ENCODE measurements around the gene POMP.
"Not testable (repeated sequence)": the region's sequence is repeated elsewhere in the genome, so short reads cannot be mapped to it uniquely, and the experiment has no call there.

POMP gene

GRCh38 chr13:28684257-28684656, 25.3 kb downstream of the POMP start:
- in situ Hi-C loops (cut with HindIII; ENCODE audit: low sequenced_read_pairs): loop anchor here (25.0 kb wide), 1 partner anchor 128 kb away; the partner anchor contains the start of gene MTUS2
- TF ChIP-seq CTCF (IDR thresholded peaks at IDR 0.05; ENCODE audit: low read depth, low read length, missing control alignments): no peak
- DNase-seq (ENCODE audit: low read depth): no peak

DNA sequence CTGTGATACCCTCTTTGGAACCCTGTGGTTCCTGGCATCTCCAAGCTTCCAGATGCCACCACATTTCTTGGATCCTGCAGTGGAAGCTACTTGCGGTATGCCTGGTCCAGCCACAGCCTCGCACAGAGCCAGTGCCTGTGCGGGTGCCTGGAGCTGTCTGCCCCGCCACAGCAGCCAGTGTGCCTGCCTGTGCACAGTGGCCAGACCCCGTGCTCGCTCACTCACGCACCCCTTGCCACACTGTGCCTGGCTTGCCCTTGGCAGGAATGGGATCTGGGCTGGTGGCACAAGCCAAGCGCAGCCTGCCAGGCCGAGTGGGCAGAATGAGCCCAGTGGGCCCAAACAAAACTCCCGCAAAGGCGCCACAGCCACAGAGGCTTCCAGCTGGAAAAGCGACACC, 26.2 kb downstream of the POMP start:
- no peak for TF ChIP-seq CTCF (IDR thresholded peaks at IDR 0.05; ENCODE audit: low read depth, low read length, missing control alignments)
- no peak overlapping the region for H3K4me3 ChIP-seq (ENCODE audit: low read depth, low read length)
- no peak for DNase-seq (ENCODE audit: low read depth)
- in situ Hi-C loops (cut with HindIII; ENCODE audit: low sequenced_read_pairs): loop anchor here (25.0 kb wide), 1 partner anchor 127 kb away; the partner anchor contains the start of gene MTUS2

More at GRCh38 chr13:28684257-28684656, 25.3 kb downstream of the POMP start:
- H3K4me3 ChIP-seq (ENCODE audit: low read depth, low read length): no peak overlapping the region

DNA sequence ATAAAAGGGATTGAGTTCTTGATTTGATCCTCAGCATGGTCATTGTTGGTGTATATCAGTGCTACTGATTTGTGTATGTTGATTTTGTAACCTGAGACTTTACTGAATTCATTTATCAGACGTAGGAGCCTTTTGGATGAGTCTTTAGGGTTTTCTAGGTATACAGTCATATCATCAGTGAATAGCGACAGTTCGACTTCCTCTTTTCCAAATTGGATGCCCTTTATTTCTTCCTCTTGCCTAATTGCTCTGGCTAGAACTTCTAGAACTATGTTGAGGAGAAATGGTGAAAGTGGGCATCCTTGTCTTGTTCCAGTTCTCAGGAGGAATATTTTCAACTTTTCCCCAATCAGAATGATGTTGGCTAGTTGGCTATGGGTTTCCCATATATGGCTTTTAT, 27.0 kb downstream of the POMP start:
- in situ Hi-C loops (cut with HindIII; ENCODE audit: low sequenced_read_pairs): loop anchor here (25.0 kb wide), 1 partner anchor 126 kb away; the partner anchor contains the start of gene MTUS2
- no peak for TF ChIP-seq CTCF (IDR thresholded peaks at IDR 0.05; ENCODE audit: low read depth, low read length, missing control alignments)

GRCh38 chr13:28693605-28694491, 34.9 kb downstream of the POMP start:
- DNase-seq (ENCODE audit: low read depth); H3K4me3 ChIP-seq (ENCODE audit: low read depth, low read length): not testable (repeated sequence)
- in situ Hi-C loops (cut with HindIII; ENCODE audit: low sequenced_read_pairs): loop anchor here (25.0 kb wide), 1 partner anchor 118 kb away; the partner anchor contains the start of gene MTUS2

More for the DNA sequence above, 27.0 kb downstream of the POMP start:
- no peak overlapping the region for H3K4me3 ChIP-seq (ENCODE audit: low read depth, low read length)
- DNase-seq (ENCODE audit: low read depth): no peak

- in situ Hi-C loops (cut with HindIII; ENCODE audit: low sequenced_read_pairs): loop anchor here (25.0 kb wide), 1 partner anchor 115 kb away; the partner anchor contains the start of gene MTUS2
- DNase-seq (ENCODE audit: low read depth): no peak
- TF ChIP-seq CTCF (IDR thresholded peaks at IDR 0.05; ENCODE audit: low read depth, low read length, missing control alignments): no peak
- H3K4me3 ChIP-seq (ENCODE audit: low read depth, low read length): no peak overlapping the region
These were observed 38.5 kb downstream of the POMP start for GRCh38 chr13:28697441-28697840.

GRCh38 chr13:28699246-28699645, 40.3 kb downstream of the POMP start:
- H3K4me3 ChIP-seq (ENCODE audit: low read depth, low read length): no peak overlapping the region
- TF ChIP-seq CTCF (IDR thresholded peaks at IDR 0.05; ENCODE audit: low read depth, low read length, missing control alignments): no peak
- DNase-seq (ENCODE audit: low read depth): no peak
- in situ Hi-C loops (cut with HindIII; ENCODE audit: low sequenced_read_pairs): loop anchor here (25.0 kb wide), 1 partner anchor 113 kb away; the partner anchor contains the start of gene MTUS2

GRCh38 chr13:28704282-28704681, 45.4 kb downstream of the POMP start:
- DNase-seq (ENCODE audit: low read depth): no peak
- no peak for TF ChIP-seq CTCF (IDR thresholded peaks at IDR 0.05; ENCODE audit: low read depth, low read length, missing control alignments)
- in situ Hi-C loops (cut with HindIII; ENCODE audit: low sequenced_read_pairs): no loop called here
- H3K4me3 ChIP-seq (ENCODE audit: low read depth, low read length): no peak overlapping the region
